K562 (cell line): ENCODE data around the gene DCAF10.

ENCODE experiments used
- CC2D1A ChIP-seq: fragments of 450-650 bp; IDR thresholded peaks from 2 replicates; pipeline ENCODE4 v1.6.1; 2017; ENCODE audit warnings: mild to moderate bottlenecking
- CLOCK ChIP-seq: fragments of 250-450 bp; sonication (Bioruptor Pico); IDR thresholded peaks from 2 replicates; pipeline ENCODE4 v1.4.0; 2020; ENCODE audit warnings: mild to moderate bottlenecking, moderate library complexity, borderline replicate concordance
- CTCF ChIP-seq, 3 experiments: IDR thresholded peaks in 2 of 3; conservative IDR thresholded peaks in 1 of 3; 2 replicates each; pipeline ENCODE4 v1.5.1; 2011 to 2012; ENCODE audit warnings: low read length in 3 of 3, mild to moderate bottlenecking in 3 of 3, control low read depth in 2 of 3, improper control_type of control experiment in 1 of 3, inconsistent platforms in 1 of 3, low read depth in 1 of 3, mixed read lengths in 1 of 3, moderate library complexity in 1 of 3; ENCODE audit not compliant: insufficient read depth in 2 of 3
- FOXP4 ChIP-seq: sonication (generic); formaldehyde crosslinking; IDR thresholded peaks from 2 replicates; pipeline ENCODE4 v1.8.0; 2022; ENCODE audit warnings: mild to moderate bottlenecking, missing genetic modification reagents, borderline replicate concordance
- GABPA ChIP-seq: fragments of 200-800 bp; sonication (Bioruptor generic); conservative IDR thresholded peaks from 2 replicates; pipeline ENCODE4 v1.6.1; 2016; ENCODE audit warnings: low read depth, missing genetic modification characterization, missing compliant biosample characterization
- HDAC2 ChIP-seq: fragments of 450-650 bp; IDR thresholded peaks from 2 replicates; pipeline ENCODE4 v1.6.1; 2016; ENCODE audit warnings: mild to moderate bottlenecking
- HMG20A ChIP-seq: fragments of 450-650 bp; formaldehyde crosslinking; conservative IDR thresholded peaks from 2 replicates; pipeline ENCODE4 v1.4.0; 2020; ENCODE audit warnings: mild to moderate bottlenecking, mixed read lengths
- IRF2 ChIP-seq: sonication (generic); formaldehyde crosslinking; IDR thresholded peaks from 2 replicates; pipeline ENCODE4 v1.8.1; 2022; ENCODE audit warnings: mild to moderate bottlenecking, missing genetic modification reagents
- KLF13 ChIP-seq: fragments of 450-650 bp; IDR thresholded peaks from 2 replicates; pipeline ENCODE4 v1.6.1; 2016; ENCODE audit warnings: missing genetic modification characterization, low read depth, mild to moderate bottlenecking, missing compliant biosample characterization, moderate library complexity, borderline replicate concordance
- MAZ ChIP-seq, 2 experiments: fragments of 450-650 bp in 1 of 2; sonication (generic) in 1 of 2; formaldehyde crosslinking; IDR thresholded peaks in 1 of 2; conservative IDR thresholded peaks in 1 of 2; 2 replicates each; pipeline versions ENCODE4 v1.4.0 to v1.5.0; 2020; ENCODE audit warnings: mild to moderate bottlenecking in 1 of 2, missing genetic modification reagents in 1 of 2
- NFE2L1 ChIP-seq: fragments of 450-650 bp; IDR thresholded peaks from 2 replicates; pipeline ENCODE4 v1.6.1; 2016; ENCODE audit warnings: missing genetic modification characterization, low read depth, mild to moderate bottlenecking, missing compliant biosample characterization, moderate library complexity, borderline replicate concordance
- ZNF12 ChIP-seq: sonication (generic); formaldehyde crosslinking; IDR thresholded peaks from 2 replicates; pipeline ENCODE4 v1.4.0; 2020; ENCODE audit warnings: mild to moderate bottlenecking, missing genetic modification reagents
- ZNF324 ChIP-seq: fragments of 250-450 bp; sonication (Bioruptor Pico); IDR thresholded peaks from 2 replicates; pipeline ENCODE4 v1.4.0; 2020; ENCODE audit warnings: mild to moderate bottlenecking

- TF ChIP-seq CLOCK (CRISPR knock-in tag) = no peak
- no peak for TF ChIP-seq GABPA (tag)
- no peak for TF ChIP-seq NFE2L1 (tag)
- no peak for TF ChIP-seq CTCF (IDR thresholded peaks at IDR 0.05 in 2 of 3, conservative IDR thresholded peaks at IDR 0.05 in 1 of 3; ENCODE audit: insufficient read depth in 2 of 3, low read depth in 1 of 3, low read length in 3 of 3)
- no peak for TF ChIP-seq ZNF12 (CRISPR knock-in tag)
- TF ChIP-seq MAZ (CRISPR knock-in tag; conservative IDR thresholded peaks at IDR 0.05 in 1 of 2, IDR thresholded peaks at IDR 0.05 in 1 of 2) = no peak
- TF ChIP-seq ZNF324 = no peak
- no peak for TF ChIP-seq HMG20A (CRISPR knock-in tag)
- no peak for TF ChIP-seq CC2D1A
- no peak for TF ChIP-seq FOXP4 (CRISPR knock-in tag)
- no peak for TF ChIP-seq IRF2 (CRISPR knock-in tag)
- TF ChIP-seq KLF13 (tag) = no peak
- TF ChIP-seq HDAC2 = no peak
Measured at GRCh38 chr9:37889536-37889935, 88.9 kb downstream of the DCAF10 start.
